MG63 (cell line): ENCODE results near the gene USP46. TPM values are rescaled to one million over a fixed set of nuclear protein-coding genes. Genes with fewer than 3 reads are reported as not detected.

ENCODE experiments used
- total RNA-seq: library from RNA; depleted of rRNA; stranded (reverse); fragments of >200 nt; shearing (Covaris generic); gene quantifications from 2 replicates; pipeline ENCODE4 v1.2.3, GENCODE V29; 2014; ENCODE audit warnings: low replicate concordance; rRNA removed

USP46 gene
- total RNA-seq, 1 experiment from 2014 or later = 14.6 TPM

Other genes starting within 250 kb of the USP46 start
- gene ERVMER34-1, start 92.1 kb upstream of the USP46 start, total RNA-seq = 0.46 and 0.94 TPM in 2 replicates
- gene RASL11B, start 203.0 kb upstream of the USP46 start, total RNA-seq = 1.2 TPM in 1 of 2 replicates, not detected in the other